Brain microvascular endothelial cell (primary cell): Measurements from ENCODE around the gene MIF4GD.
"Not testable (repeated sequence)": the region's sequence is repeated elsewhere in the genome, so short reads cannot be mapped to it uniquely, and the experiment has no call there.

ENCODE experiments used
- DNase-seq: peaks from one replicate; pipeline ENCODE4 v3.0.0-alpha.2; 2020
- H3K27ac ChIP-seq: fragments of 250-450 bp; sonication (Bioruptor Pico); 2 replicates; pipeline ENCODE4 v1.5.1; 2020; ENCODE audit warnings: mild to moderate bottlenecking, moderate library complexity
- H3K27me3 ChIP-seq: fragments of 250-450 bp; sonication (Bioruptor Pico); replicated peaks from 2 replicates; pipeline ENCODE4 v1.5.1; 2020; ENCODE audit warnings: mild to moderate bottlenecking
- H3K36me3 ChIP-seq: fragments of 250-450 bp; sonication (Bioruptor Pico); replicated peaks from 2 replicates; pipeline ENCODE4 v1.5.1; 2020; ENCODE audit warnings: mild to moderate bottlenecking
- H3K4me3 ChIP-seq: 2 replicates; pipeline ENCODE4 v1.5.1; 2011; ENCODE audit warnings: low read depth, mild to moderate bottlenecking, control low read depth, low read length, moderate library complexity
- in situ Hi-C: cut with HindIII; loops from 2 replicates; pipeline ENCODE4 v1.10.0; 2017; ENCODE audit warnings: low sequenced_read_pairs, low pct_ligation_motif_present
- TF ChIP-seq, protein P1 (sequence below): IDR thresholded peaks from 2 replicates; pipeline ENCODE4 v1.5.1; 2011; ENCODE audit warnings: low read depth, mild to moderate bottlenecking, moderate library complexity, low read length, control low read depth, inconsistent platforms; ENCODE audit errors: missing control alignments

MIF4GD gene

DNA sequence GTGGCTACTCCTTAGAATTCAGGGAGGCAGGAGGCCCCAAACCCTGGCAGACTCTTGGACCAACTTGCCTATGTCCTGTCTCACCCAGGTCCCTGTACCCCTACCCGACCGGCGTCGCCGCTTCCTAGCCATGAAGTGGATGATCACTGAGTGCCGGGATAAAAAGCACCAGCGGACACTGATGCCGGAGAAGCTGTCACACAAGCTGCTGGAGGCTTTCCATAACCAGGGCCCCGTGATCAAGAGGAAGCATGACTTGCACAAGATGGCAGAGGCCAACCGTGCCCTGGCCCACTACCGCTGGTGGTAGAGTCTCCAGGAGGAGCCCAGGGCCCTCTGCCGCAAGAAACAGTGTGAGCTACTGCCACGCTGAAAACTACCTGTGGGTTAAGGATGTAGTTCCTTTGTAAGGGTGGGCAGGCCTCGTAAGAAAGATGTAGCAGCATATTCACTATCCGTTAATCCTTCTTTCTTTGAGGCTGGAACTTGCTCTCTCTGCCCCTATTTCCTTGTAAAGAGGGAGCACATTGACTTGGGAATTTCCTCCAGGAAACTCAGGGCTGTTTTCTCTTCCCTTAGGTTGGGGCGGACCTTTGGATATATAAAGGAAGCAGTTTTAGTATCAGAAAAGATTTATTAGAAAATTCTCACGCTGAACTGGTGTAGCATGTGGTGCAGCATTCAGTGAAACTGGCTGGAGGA is 5.3 kb downstream of the MIF4GD start:
- Histone ChIP-seq H3K4me3 (no peak overlapping the region), H3K36me3 (peaks cover 17% of the 10 kb centered on the region), H3K27me3 (no peaks in the 10 kb centered on the region), H3K27ac (no peak overlapping the region)
- in situ Hi-C loops = no loop called here
- DNase-seq = no peak
- TF ChIP-seq, protein P1, sequence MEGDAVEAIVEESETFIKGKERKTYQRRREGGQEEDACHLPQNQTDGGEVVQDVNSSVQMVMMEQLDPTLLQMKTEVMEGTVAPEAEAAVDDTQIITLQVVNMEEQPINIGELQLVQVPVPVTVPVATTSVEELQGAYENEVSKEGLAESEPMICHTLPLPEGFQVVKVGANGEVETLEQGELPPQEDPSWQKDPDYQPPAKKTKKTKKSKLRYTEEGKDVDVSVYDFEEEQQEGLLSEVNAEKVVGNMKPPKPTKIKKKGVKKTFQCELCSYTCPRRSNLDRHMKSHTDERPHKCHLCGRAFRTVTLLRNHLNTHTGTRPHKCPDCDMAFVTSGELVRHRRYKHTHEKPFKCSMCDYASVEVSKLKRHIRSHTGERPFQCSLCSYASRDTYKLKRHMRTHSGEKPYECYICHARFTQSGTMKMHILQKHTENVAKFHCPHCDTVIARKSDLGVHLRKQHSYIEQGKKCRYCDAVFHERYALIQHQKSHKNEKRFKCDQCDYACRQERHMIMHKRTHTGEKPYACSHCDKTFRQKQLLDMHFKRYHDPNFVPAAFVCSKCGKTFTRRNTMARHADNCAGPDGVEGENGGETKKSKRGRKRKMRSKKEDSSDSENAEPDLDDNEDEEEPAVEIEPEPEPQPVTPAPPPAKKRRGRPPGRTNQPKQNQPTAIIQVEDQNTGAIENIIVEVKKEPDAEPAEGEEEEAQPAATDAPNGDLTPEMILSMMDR = no peak

DNA sequence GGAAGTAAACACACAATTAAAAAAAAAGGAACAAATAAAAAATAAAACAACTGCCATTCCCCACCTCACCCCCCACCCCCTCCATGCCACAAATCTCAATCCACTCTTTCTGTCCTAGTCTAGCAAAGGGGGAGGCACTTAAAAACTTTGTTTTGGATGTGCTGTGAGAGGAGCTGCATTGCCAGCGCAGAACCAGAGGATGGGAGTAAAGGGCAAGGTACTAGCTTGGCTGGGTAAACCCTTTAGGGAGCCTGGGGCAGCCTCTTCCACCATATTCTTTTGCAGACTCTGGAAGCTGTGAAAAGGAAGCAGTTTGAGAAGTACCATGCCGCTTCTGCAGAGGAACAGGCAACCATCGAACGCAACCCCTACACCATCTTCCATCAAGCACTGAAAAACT is 8.0 kb downstream of the MIF4GD start:
- H3K27ac ChIP-seq = no peak overlapping the region
- peaks cover 17% of the 10 kb centered on the region for H3K36me3 ChIP-seq
- no peaks in the 10 kb centered on the region for H3K27me3 ChIP-seq
- H3K4me3 ChIP-seq = no peak overlapping the region
- TF ChIP-seq, protein P1 = peak; percentile 10
- in situ Hi-C loops = no loop called here
- DNase-seq = no peak

DNA sequence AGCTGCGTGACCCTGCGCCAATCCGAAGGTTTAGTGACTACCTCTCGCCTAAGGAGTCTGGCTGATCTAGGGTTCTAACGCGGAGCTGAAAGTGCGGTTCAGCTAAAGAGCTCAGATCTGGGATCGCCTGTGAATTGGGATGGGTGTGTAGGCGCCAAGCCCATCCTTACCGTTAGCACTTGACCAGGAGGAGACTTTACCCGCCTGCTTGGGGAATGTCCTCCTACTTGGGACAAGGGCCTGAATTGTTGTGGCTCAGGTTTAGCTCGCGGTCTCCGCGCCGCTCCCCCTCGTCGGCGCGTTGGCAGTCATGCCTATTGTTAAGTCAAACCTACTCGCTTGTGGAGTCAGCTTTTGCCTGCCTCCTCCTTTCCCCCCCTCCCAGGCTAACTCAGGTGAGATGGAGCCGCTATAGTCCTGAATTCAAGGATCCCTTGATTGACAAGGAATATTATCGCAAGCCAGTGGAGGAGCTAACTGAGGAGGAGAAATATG is 8.9 kb downstream of the MIF4GD start:
- H3K27me3 ChIP-seq = no peaks in the 10 kb centered on the region
- H3K4me3 ChIP-seq = peak overlapping the region; percentile 92
- DNase-seq = no peak
- peaks cover 17% of the 10 kb centered on the region for H3K36me3 ChIP-seq
- TF ChIP-seq, protein P1 = no peak
- peak overlapping the region; percentile 99 for H3K27ac ChIP-seq
- in situ Hi-C loops = no loop called here

DNA sequence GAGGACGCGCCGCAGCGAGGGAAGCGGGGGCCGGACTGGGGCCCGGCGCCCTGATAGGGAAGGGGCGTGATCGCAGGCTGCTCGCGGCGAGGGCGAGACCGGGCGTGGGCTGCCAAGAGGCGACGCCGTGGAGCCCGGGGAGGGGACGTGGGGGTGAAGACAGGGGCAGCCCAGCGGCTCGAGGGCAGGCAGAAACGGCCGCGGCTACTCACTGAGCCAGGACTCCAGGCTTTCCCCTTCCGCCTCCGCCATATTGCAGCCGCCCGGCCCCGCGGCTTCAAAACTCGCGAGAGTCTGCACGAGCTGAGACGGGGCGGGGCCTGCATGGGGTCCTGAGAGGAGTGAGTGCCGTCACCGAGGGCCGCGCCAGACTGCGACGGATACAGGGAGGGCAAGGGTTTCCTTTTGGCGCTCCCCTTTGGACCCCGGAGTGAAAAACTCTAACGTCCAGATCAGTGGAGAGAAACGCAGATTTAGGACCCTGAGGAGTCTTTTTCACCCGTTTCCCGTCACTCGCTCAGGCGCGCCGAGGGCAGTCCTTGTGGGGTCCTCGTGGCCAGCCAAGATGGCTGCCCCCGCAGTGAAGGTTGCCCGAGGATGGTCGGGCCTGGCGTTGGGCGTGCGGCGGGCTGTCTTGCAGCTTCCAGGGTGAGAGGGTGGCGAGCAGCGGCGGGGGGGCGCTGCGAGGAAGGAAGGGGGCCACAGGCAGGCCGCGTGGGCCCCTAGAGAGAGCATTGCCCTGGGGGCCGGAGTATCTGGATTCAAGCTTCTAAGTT is 9.5 kb downstream of the MIF4GD start, which contains the start of the genes GGA3 and MRPS7:
Gene GGA3, minus strand, starts transcription at position 271 of the 776 bp plus-strand sequence. Its CDS starts 19 bp downstream, at position 252.
Gene MRPS7, plus strand, starts transcription at position 544 of the 776 bp plus-strand sequence. Its CDS starts 22 bp downstream, at position 566.
- Histone ChIP-seq H3K4me3 (peak within 1 kb of the TSS; percentile 92), H3K27me3 (no peaks in the 10 kb centered on the region), H3K36me3 (peaks cover 13% of the 10 kb centered on the region), H3K27ac (peak within 1 kb of the TSS; percentile 99)
- in situ Hi-C loops = no loop called here
- DNase-seq = peak; percentile 88
- TF ChIP-seq, protein P1 = no peak

DNA sequence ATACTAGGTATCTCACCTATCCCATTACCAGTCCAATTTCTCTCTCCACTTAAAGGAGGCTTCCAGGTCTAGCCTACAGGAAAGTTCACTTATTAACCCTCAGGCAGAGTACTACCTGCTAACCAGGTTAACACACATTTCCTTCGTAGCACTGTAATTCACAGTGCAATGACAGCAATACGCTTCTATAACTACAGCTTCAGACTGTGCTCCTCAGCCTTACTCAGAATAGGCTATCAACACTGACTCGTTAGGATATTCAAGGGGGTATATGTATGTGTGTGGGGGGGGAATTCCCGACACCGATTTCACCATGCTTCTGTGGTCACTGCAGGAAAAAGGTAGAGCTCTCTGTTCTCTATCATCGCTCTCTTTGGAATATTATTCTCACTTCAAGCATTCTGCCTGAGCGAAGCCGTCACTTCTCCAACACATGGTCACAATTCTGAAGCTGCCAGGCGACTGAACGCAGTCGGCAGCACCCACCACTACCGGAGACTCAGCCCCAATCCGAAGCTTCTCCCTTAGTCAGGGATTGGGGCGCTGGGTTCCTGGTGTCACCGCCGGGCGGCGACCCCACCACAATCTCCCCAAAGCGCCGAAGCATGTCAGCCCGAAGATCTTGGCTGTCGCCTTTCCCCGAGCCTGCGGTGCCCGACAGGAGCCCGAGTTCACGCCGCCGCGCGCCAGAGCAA is 10.2 kb downstream of the MIF4GD start:
- Histone ChIP-seq H3K27ac (peak overlapping the region; percentile 99), H3K36me3 (peaks cover 7% of the 10 kb centered on the region), H3K4me3 (peak overlapping the region; percentile 92), H3K27me3 (no peaks in the 10 kb centered on the region)
- no peak for DNase-seq
- TF ChIP-seq, protein P1 = peak; percentile 19
- in situ Hi-C loops = no loop called here

DNA sequence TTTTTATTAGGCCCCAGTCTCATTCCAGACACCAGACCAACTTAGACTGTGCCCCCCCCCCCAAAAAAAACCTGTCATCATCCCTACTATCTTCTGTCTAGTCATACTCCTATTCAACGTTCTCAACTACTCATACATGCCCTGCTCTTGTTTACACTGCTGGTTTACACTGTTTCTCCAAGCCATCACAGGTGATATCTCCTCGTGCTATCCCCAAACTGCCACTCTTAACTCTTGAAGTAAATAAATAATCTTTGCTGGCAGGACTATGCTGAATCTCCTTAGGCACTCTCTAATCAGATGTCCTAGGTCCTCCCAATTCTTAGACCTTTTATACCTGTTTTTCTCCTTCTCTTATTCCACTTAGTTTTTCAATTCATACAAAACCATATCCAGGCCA is 13.8 kb downstream of the MIF4GD start:
- in situ Hi-C loops = not testable (repeated sequence)

DNA sequence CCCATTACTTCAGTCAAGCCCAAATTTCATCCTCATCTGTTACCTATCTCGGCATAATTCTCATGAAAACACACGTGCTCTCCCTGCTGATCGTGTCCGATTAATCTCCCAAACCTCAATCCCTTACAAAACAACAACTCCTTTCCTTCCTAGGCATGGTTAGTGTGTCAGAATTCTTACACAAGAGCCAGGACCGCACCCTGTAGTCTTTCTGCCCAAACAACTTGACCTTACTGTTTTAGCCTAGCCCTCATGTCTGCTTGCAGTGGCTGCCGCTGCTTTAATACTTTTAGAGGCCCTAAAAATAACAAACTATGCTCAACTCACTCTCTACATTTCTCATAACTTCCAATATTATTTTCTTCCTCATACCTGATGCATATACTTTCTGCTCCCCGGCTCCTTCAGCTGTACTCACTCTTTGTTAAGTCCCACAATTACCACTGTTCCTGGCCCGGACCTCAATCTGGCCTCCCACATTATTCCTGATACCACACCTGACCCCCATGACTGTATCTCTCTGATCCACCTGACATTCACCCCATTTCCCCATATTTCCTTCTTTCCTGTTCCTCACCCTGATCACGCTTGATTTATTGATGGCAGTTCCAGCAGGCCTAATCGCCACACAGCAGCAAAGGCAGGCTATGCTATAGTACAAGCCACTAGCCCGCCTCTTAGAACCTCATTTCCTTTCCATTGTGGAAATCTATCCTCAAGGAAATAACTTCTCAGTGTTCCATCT is 14.9 kb downstream of the MIF4GD start:
- in situ Hi-C loops, H3K27me3 ChIP-seq, DNase-seq, H3K4me3 ChIP-seq, H3K27ac ChIP-seq, H3K36me3 ChIP-seq: not testable (repeated sequence)

More for the DNA sequence above, 13.8 kb downstream of the MIF4GD start:
- H3K27ac ChIP-seq, H3K4me3 ChIP-seq, H3K36me3 ChIP-seq, H3K27me3 ChIP-seq, DNase-seq: not testable (repeated sequence)
